22Rv1 (cell line): ENCODE measurements around the gene UCP2.

Experiments
- H3K27ac ChIP-seq: fragments of 450-650 bp; 2 replicates; pipeline ENCODE4 v1.5.1; 2017
- CTCF ChIP-seq: fragments of 450-650 bp; IDR thresholded peaks from 2 replicates; pipeline ENCODE4 v1.5.1; 2017; ENCODE audit warnings: mild to moderate bottlenecking
- ZFX ChIP-seq: fragments of 450-650 bp; IDR thresholded peaks from 2 replicates; pipeline ENCODE4 v1.6.1; 2017; ENCODE audit warnings: antibody characterized with exemption, borderline replicate concordance

The UCP2 gene

GRCh38 chr11:74004046-74004695 lies 21.5 kb upstream of the UCP2 start:
- H3K27ac ChIP-seq, result no peak overlapping the region
- TF ChIP-seq CTCF, result no peak
- TF ChIP-seq ZFX, result no peak

- no peak for TF ChIP-seq ZFX
- TF ChIP-seq CTCF, result no peak
- H3K27ac ChIP-seq, result no peak overlapping the region
Measured at GRCh38 chr11:74002832-74003231, 20.2 kb upstream of the UCP2 start.

- no peak for TF ChIP-seq CTCF
- no peak for TF ChIP-seq ZFX
- H3K27ac ChIP-seq, result no peak overlapping the region
Measured at GRCh38 chr11:74001822-74002286, 19.2 kb upstream of the UCP2 start.

GRCh38 chr11:74000307-74001133 lies 17.9 kb upstream of the UCP2 start:
- no peak for TF ChIP-seq CTCF
- TF ChIP-seq ZFX, result no peak
- H3K27ac ChIP-seq, result no peak overlapping the region

DNA sequence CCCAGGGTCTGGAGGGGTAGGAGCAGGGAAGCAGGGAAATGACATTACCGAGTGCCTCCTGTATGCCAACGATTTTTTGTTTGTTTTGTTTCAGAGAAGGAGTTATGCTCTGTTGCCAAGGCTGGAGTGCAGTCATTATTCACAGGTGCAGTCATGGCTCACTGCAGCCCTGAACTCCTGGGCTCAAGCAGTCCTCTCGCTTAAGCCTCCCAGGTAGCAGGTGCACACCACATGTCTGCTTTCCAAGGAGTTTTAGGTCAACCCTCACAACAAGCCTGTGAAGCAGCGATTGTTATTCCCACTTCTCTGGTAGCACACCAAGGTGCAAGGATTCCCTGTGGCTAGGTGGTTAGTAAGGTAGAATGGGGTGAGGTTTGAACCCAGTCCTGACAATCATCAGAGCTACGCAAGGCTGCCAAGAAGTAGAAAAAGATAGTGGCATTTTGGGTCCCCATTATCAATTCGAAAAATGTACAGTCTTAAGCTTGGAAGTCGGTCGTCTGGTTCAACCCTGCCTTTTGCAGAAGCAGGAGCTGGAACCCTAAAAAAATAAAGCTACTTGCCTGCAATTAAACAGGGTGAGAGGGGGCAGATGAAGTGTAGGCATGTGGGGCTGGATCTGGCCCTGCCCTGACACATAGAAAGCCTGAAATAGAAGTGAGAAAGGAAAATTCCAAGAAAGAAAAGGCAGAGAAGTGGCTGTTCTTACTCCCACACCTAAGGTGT lies 17.1 kb upstream of the UCP2 start:
- no peak for TF ChIP-seq CTCF
- TF ChIP-seq ZFX, result no peak
- no peak overlapping the region for H3K27ac ChIP-seq

DNA sequence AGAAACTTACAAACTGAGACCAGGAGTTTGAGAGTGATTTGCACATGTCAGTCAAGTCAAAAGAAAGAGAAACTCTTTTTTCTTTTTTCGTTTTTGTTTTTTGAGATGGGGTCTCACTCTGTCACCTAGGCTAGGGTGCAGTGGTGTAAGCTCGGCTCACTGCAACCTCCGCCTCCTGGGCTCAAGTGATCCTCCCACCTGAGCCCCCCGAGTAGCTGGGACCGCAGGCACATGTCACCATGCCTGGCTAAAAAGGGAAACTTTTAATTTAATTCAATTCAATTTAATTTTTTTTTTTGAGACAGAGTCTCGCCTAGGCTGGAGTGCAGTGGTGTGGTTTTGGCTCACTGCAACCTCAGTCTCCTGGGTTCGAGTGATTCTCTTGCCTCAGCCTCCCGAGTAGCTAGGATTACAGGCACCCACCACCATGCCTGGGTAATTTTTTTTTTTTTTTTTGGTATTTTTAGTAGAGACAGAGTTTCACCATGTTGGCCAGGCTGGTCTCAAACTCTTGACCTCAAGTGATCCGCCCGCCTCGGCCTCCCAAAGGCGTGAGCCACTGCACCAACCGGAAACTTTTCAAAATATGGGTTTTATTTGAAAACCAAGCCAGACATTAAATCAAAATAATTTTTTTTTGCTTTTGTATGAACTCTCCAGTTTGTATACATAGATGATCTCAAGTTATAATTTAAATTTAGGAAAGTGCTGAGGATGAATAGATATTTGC lies 16.4 kb upstream of the UCP2 start:
- H3K27ac ChIP-seq, result no peak overlapping the region
- TF ChIP-seq CTCF, result no peak
- no peak for TF ChIP-seq ZFX
